ENCODE measurements around the gene KMT2B.

KMT2B gene

GRCh38 chr19:35764432-35765315 is 46.9 kb downstream of the KMT2B start:
- no peak for TF ChIP-seq CTCF (IDR thresholded peaks at IDR 0.05)

- TF ChIP-seq CTCF (IDR thresholded peaks at IDR 0.05) = no peak
These were observed 48.8 kb downstream of the KMT2B start for GRCh38 chr19:35766571-35767104.

- no peak for TF ChIP-seq CTCF (IDR thresholded peaks at IDR 0.05)
These were observed 49.7 kb downstream of the KMT2B start for GRCh38 chr19:35767288-35768081.

GRCh38 chr19:35768082-35768421 is 50.2 kb downstream of the KMT2B start:
- no peak for TF ChIP-seq CTCF (IDR thresholded peaks at IDR 0.05)

GRCh38 chr19:35773020-35773806 is 55.4 kb downstream of the KMT2B start:
- TF ChIP-seq CTCF (IDR thresholded peaks at IDR 0.05) = no peak

- no peak for TF ChIP-seq CTCF (IDR thresholded peaks at IDR 0.05)
These were observed 56.7 kb downstream of the KMT2B start for GRCh38 chr19:35774274-35775045.

GRCh38 chr19:35775046-35775297 is 57.2 kb downstream of the KMT2B start:
- TF ChIP-seq CTCF (IDR thresholded peaks at IDR 0.05) = no peak

Data from LNCAP (cell line).